Stimulated activated CD4-positive, alpha-beta T cell treated with anti-CD3 and anti-CD28 coated beads, Interleukin-1b, Interleukin-23, amount 100 ng/mL, for 1 hour (primary cell): ENCODE data around the gene PGAM4.
"Not testable (repeated sequence)": the region's sequence is repeated elsewhere in the genome, so short reads cannot be mapped to it uniquely, and the experiment has no call there.

ENCODE experiments used
- DNase-seq, 2 donors: peaks; one replicate each; pipeline ENCODE4 v3.0.0-alpha.2; 2020; ENCODE audit warnings: low read depth in 2 of 2

PGAM4 gene

GRCh38 chrX:77969538-77969937, at the start of gene PGAM4:
TSS of gene PGAM4 (minus strand) at chrX:77969638. CDS start at chrX:77969638, 0 bp downstream.
- DNase-seq, result no peak

DNA sequence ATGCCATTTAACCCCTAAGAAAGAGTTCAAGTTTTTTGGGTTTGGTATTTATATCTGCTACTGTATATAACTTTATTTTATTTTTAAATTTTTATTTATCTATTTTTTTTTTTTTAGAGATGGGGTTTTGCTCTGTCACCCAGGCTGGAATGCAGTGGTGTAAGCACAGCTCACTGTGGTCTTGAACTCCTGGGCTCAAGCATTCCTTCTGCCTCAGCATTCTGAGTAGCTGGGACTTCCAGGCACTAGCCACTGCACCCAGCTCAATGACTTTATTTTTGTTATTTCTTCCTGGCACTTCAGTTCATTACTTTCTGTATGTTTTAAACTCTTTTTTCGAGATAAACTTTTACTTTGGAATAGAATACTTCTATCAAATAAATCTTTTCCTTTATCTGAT, 42.4 kb upstream of the PGAM4 start:
- DNase-seq, result no peak

DNA sequence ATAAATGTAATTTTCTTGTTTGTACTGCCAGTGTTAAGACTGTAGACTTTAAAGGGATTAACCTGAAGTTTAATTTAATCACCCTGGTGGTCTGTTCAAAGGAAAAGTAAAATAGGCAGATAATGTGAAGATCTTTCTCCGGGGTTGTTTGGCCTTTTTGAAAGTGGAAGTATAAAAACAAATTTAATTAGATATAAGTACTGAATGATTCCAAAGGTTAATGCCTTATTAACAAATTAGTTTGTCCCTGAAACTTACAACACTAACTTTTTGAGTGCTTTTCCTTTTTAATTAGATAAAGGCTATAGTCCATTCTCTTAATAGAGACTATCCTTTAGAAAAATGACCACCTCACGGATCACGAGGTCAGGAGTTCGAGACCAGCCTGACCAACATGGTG, 10.4 kb upstream of the PGAM4 start:
- DNase-seq, result no peak

DNA sequence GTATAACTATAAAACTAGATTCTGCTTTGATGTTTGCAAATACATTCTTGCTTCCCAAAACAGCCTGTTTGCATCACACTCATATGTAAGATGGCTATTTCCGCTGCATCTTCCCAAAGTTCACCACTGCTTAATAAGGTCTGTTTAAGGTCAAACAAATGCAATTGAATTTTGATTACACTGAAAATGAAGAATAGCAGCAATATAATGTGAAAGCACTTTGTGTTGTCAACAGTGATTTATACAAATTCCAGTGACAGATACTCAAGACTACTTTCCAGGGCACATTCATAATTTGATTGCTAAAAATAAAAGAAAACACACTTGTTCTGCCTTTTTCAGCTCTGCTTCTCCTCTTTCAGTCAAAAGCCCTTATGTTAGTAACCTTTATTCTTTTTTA, 8.1 kb upstream of the PGAM4 start:
- no peak for DNase-seq

DNA sequence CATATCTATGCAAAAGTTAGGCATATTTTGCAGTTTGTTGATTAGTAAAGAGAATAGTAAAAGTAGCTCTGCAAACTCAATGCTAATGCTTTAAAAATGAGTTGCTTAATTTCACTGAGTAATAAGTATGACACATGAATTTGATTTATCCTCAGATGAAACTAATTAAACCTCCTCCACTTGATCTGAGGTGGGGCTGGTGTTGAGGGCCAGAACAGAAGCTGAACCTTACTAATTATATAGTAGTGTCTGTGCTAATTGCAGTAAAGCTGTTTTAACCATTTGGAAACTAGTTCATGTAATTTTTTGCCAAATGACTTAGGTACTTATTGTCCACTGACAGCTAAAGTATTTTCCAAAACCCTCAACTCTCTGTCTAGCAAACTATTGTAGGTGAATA, 7.7 kb upstream of the PGAM4 start:
- DNase-seq, result no peak

DNA sequence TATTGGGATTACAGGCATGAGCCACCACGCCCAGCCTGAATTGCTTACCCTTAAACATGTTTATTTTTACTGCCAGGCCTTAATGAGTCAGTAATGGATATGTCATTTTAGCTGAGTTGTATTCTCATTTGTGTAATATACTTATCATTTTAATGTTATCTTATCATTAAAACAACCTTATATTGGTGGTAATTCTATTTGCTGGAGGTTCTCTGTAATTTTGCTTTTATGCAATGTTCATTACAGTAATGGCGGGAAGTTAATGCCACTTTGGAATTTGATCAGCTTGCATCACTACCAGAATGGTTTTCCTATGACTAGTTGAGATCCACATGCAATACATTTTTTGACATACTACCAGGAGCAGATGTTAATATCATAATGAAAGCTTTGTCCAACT, 6.3 kb upstream of the PGAM4 start:
- DNase-seq, result no peak

- no peak for DNase-seq
Measured at GRCh38 chrX:77967631-77968030, 1.8 kb downstream of the PGAM4 start.

DNA sequence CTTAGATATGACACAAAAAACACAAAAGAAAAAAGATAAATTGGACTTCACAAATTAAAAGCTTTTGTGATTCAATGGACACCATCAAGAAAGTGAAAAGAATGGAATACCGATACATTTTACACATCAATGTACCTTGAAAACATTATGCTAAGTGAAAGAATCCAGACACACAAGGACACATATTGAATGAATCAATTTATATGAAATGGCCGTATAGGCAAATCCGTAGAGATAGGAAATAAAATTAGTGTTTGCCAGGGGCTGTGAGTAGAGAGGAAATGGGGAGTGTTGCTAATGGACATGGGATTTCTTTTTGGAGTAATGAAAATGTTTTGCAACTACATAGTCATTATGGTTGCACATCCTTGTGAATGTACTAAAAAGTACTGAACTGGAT, 3.1 kb downstream of the PGAM4 start:
- no peak for DNase-seq

DNA sequence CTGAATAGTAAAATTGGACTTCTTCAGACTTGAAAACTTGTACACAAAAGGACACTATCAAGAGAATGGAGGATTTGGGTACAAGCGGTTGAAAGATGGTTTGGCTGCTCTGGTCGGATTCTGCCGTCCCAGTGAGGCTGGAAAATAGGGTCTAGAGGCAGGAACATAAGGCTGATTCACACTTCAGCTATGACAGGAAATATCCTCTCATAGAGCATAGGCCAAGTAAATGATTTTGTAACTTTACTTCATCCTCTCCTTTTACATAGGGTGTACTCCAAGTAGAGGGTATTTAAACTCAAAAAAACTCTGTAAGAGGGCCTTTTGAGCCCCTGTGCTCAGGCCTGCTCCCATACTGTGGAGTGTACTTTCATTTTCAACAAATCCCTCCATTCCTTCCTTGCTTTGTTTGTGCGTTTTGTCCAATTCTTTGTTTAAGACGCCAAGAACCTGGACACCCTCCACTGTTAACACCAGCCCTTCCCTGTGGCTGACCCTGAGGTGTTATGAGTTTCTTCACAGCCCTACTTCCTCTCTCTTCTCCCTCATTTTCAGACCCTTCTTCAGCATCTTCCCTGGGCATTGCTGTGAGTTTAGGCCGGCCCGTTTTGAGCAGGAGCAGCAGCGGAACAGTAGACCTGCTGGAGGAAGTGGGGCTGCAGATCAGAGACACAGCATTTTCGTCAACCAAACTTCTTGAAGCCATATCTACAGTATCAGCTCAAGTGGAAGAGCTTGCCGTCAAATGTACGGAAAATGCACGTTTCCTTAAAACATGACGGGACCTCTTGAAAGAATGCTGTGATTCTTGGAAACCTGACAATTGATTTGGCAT, 7.2 kb downstream of the PGAM4 start:
- DNase-seq, result no peak

DNA sequence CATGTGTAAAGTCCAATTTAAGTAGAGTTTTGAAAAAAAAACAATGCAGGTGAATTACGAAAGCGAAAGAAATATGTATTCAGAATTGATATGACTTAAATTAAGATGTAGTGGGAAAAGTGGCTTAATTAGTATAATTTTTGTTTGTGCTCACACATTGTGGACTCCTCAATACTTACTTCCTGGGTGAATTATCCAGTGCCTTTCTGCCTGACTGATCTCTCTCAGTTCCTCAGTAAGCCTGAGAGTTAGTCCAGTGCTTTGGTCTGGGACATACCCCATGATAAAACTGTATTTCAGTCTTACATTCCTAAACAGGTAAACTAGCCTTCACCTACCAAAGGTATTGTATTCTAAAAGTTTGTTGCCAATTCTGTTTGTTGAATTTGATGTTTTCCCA, 8.4 kb downstream of the PGAM4 start:
- DNase-seq, result no peak

DNA sequence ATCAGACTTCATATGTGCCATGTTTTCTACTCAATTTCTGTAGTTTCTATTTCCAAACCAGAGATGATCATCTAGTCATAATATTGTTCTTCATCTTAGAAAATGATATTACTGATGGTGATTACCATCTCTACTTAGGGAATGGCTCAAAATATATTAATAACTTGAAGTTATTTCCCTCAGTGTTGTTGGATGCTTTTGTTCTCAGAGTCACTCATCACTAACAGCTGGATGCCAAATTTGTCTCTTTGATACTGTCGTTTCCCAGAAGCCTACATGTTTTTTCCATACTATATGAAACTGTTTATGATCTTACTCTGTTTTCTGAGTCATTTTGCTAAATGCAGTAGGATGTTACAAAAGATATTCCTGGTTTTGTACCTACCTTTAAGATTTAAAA, 8.9 kb downstream of the PGAM4 start:
- DNase-seq, result no peak

DNA sequence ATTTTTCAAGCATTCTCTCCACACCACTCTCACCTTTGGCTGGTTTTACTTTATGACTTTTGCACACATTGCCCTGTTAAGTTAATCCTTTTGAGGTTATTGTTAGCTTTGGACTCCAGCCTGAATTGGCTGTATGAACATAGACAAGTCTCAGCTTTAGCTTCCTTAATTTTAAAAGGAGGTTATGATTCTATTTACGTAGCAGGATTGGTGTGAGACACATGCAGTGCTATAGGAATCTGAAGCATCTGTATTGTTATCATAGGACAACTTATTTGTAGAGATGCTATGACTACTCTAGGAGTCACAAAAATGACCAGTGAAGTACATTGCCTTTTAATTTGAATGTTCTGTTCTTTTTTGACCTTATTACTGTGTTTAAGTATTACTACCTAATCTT, 15.7 kb downstream of the PGAM4 start:
- no peak for DNase-seq

- no peak for DNase-seq
Measured at GRCh38 chrX:77953302-77953701, 16.1 kb downstream of the PGAM4 start.

- DNase-seq, result no peak
Measured at GRCh38 chrX:77952173-77952572, 17.3 kb downstream of the PGAM4 start.

DNA sequence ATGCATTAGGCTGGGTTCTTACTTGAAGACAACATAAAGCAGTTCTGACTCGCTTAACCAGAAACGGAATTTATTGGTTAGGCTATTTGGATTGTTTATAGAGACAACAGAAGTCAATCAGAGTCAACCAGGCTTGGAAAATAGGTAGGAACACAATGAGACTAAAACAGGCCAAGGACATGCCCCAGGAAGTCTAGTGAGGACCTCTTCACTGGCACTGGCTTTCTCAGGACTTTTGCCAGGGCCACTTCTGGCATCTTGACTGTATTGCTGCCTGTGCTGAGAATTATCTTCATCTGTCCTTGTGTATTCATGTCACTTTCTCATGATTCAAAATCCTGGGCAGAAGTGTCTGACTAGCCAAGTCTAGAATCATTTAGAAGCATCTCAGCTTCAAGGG, 19.6 kb downstream of the PGAM4 start:
- DNase-seq, result no peak

GRCh38 chrX:77946571-77946970, 22.9 kb downstream of the PGAM4 start:
- no peak for DNase-seq

DNA sequence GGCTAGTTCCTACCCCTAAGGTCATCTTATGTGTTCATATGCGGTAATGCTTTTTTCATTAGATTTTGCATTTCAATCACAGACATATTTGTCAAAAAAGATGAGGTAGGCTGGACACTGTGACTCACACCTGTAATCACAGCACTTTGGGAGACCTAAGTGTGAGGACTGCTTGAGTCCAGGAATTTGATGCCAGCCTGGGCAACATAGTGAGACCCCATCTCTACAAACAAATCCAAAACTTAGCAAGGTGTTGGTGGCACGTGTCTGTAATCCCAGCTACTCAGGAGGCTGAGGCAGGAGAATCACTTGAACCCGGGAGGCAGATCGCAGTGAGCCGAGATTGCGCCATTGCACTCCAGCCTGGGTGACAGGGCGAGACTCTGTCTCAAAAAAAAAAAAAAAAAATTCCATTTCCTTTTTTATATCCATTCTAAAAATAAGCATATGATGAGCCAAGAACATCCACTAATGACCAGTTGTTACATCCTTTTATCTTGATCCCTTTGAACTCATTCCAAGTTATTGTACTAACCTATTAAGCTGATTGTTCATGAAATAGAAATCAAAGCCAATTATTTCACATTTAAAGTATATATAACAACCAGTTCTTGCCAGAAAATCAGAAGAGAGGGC, 23.4 kb downstream of the PGAM4 start:
- DNase-seq, result no peak

DNA sequence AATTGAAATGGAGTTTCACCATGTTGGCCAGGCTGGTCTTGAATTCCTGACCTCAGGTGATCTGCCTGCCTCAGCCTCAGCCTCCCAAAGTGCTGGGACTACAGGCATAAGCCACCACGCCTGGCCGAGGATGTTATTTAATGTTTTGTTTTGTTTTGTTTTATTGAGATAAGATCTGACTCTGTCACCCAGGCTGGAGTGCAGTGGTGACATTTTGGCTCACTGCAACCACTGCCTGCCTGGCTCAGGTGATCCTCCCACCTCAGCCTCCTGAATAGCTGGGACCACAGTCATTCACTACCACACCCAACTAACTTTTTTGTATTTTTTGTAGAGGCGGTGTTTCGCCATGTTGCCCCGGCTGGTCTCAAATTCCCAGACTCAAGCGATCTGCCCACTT, 24.4 kb downstream of the PGAM4 start:
- not testable (repeated sequence) for DNase-seq

- no peak for DNase-seq
Measured at GRCh38 chrX:77938083-77938680, 31.3 kb downstream of the PGAM4 start.

DNA sequence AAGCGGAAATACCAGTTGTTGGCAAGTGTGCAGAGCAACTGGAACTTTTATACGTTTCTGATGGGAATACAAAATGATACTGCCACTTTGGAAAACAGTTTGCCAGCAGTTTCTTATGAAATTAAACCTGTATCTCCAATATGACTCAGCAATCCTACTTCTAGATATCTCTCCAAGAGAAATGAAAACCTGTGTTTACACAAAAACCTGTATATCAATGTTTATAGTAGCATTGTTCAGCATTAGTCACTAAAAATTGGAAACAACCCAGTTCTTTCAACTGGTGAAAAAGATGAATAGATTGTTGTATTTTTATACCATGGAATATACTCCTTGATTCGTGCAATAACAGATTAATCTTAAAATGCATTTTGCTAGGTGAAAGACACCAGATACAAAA, 32.1 kb downstream of the PGAM4 start:
- no peak for DNase-seq

DNA sequence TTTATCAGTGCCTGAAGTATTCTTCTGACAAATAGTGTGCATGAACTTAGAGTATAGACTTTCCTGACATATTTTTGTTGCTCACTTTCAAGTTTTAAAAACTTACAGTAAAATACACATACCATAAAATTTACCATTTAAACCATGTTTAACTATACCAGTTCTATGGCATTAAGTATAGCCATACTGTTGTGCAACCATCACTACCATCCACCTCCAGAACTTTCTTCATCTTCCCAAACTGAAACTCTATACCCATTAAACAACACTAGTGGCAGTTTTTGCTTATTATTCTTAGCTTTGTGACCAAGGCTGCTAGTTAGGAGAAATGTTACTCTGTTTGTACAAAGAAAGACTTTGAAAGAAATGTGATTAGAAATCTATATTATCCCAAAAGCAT, 33.1 kb downstream of the PGAM4 start:
- DNase-seq, result no peak

DNA sequence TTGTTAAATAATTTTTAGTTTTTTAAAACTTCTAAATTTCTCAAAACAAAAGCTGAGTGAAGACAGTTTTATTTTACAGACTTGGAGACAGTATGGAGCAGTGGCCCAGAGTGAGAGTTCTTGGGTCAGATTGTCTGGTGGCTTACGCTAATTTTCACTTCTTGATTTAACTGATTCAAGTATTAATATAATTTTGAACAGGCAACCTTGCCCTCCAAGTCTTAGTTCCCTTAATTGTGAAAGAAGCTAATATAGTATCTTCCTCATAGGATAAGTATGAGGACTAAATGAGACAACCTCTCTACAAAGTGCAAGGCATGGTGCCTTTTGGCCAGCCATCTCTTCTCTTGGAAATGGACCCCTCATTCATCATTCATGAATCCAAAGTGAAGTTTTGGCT, 33.6 kb downstream of the PGAM4 start:
- DNase-seq, result no peak

DNA sequence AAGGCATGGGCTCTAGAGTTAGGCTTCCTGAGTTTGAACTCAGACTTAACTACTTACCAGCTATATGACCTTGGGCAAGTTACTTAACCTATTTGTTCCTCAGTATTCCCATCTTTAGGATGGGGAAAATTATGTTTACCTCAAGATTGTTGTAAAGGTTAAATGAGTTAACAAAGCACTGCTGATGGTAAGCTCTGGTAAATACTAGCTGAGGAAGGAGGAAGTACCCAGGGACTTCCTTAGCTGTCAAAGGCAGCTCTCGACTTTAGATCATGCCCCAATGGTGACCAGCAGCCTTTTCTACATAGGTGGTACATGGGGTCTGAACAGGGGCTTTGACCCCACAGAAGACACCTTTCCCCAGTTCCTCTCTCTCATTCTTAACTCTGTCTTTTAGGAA, 38.9 kb downstream of the PGAM4 start:
- DNase-seq, result no peak
